IMR-90 (cell line): ENCODE measurements around the gene PLXNB3.

ENCODE experiments used
- CEBPB ChIP-seq: IDR thresholded peaks from 2 replicates; pipeline ENCODE4 v1.6.1; 2012; ENCODE audit warnings: low read depth, low read length, improper control_type of control experiment
- CTCF ChIP-seq: conservative IDR thresholded peaks from 2 replicates; pipeline ENCODE4 v1.5.1; 2012; ENCODE audit warnings: mild to moderate bottlenecking, low read depth, low read length, improper control_type of control experiment
- ELK1 ChIP-seq: fragments of 150-350 bp; IDR thresholded peaks from 2 replicates; pipeline ENCODE4 v1.6.1; 2016; ENCODE audit warnings: low read depth, mild to moderate bottlenecking, low read length, moderate library complexity, borderline replicate concordance
- POLR2A ChIP-seq: IDR thresholded peaks from 2 replicates; pipeline ENCODE4 v1.6.1; 2012; ENCODE audit warnings: mild to moderate bottlenecking, low read depth, low read length
- RAD21 ChIP-seq: IDR thresholded peaks from 2 replicates; pipeline ENCODE4 v1.6.1; 2012; ENCODE audit warnings: low read length, improper control_type of control experiment
- RFX5 ChIP-seq: IDR thresholded peaks from 2 replicates; pipeline ENCODE4 v1.8.0; 2012; ENCODE audit warnings: low read depth, mild to moderate bottlenecking, low read length, moderate library complexity
- USF2 ChIP-seq: fragments of 150-350 bp; IDR thresholded peaks from 2 replicates; pipeline ENCODE4 v1.6.1; 2017; ENCODE audit warnings: mild to moderate bottlenecking, antibody characterized with exemption, low read length, low read depth

GRCh38 chrX:153819384-153820040 is 55.5 kb downstream of the PLXNB3 start:
- TF ChIP-seq POLR2A (no peak), CTCF (no peak), CEBPB (no peak), ELK1 (no peak), RFX5 (no peak), USF2 (no peak), RAD21 (no peak)
